SK-N-MC (cell line): ENCODE data around the gene WWTR1.

Experiments used
- DNase-seq: peaks from one replicate; pipeline ENCODE4 v3.0.0-alpha.2; 2011; ENCODE audit warnings: low read depth, low spot score
- H3K27ac ChIP-seq: fragments of 200-600 bp; sonication (generic); 2 replicates; pipeline ENCODE4 v1.5.1; 2016; ENCODE audit warnings: mixed run types
- H3K36me3 ChIP-seq: fragments of 200-600 bp; sonication (generic); 2 replicates; pipeline ENCODE4 v1.6.1; 2017; ENCODE audit warnings: antibody characterized with exemption, low read length, mixed read lengths; ENCODE audit not compliant: insufficient read depth
- H3K4me3 ChIP-seq: fragments of 200-600 bp; sonication (generic); 2 replicates; pipeline ENCODE4 v1.5.1; 2016
- H3K9ac ChIP-seq: fragments of 200-600 bp; sonication (generic); 2 replicates; pipeline ENCODE4 v1.8.0; 2017; ENCODE audit warnings: mixed run types, mixed read lengths; ENCODE audit not compliant: insufficient read length
- H3K9me3 ChIP-seq: fragments of 200-600 bp; sonication (generic); 2 replicates; pipeline ENCODE4 v1.6.1; 2017; ENCODE audit warnings: low read depth, mild to moderate bottlenecking, antibody characterized with exemption, low read length, moderate library complexity, mixed read lengths
- EZH2 ChIP-seq: fragments of 200-600 bp; sonication (generic); IDR thresholded peaks from one replicate; pipeline ENCODE4 v1.6.1; 2017; ENCODE audit warnings: antibody characterized with exemption
- FOXP2 ChIP-seq: optimal IDR thresholded peaks from 2 replicates; pipeline ENCODE3; 2011; ENCODE audit warnings: mild to moderate bottlenecking, moderate library complexity; ENCODE audit not compliant: insufficient read depth; ENCODE audit errors: extremely low read length, control extremely low read depth
- POLR2AphosphoS5 ChIP-seq: IDR thresholded peaks from 2 replicates; pipeline ENCODE4 v1.6.1; 2012; ENCODE audit warnings: mild to moderate bottlenecking, low read depth, low read length, borderline replicate concordance

The WWTR1 gene

GRCh38 chr3:149511040-149511626 lies 146.7 kb downstream of the WWTR1 start:
- no peak for DNase-seq
- no peaks in the 10 kb centered on the region for H3K36me3 ChIP-seq
- no peak overlapping the region for H3K4me3 ChIP-seq
- no peaks in the 10 kb centered on the region for H3K9me3 ChIP-seq
- H3K27ac ChIP-seq: no peak overlapping the region
- no peak overlapping the region for H3K9ac ChIP-seq
- no peak for TF ChIP-seq EZH2
- TF ChIP-seq FOXP2: no peak
- no peak for TF ChIP-seq POLR2AphosphoS5

- no peaks in the 10 kb centered on the region for H3K36me3 ChIP-seq
- no peak overlapping the region for H3K9ac ChIP-seq
- no peak for TF ChIP-seq EZH2
- no peak for TF ChIP-seq POLR2AphosphoS5
- TF ChIP-seq FOXP2: no peak
- H3K27ac ChIP-seq: no peak overlapping the region
- no peak for DNase-seq
- no peak overlapping the region for H3K4me3 ChIP-seq
- no peaks in the 10 kb centered on the region for H3K9me3 ChIP-seq
These were observed 147.3 kb downstream of the WWTR1 start for GRCh38 chr3:149510480-149510879.

GRCh38 chr3:149509526-149509925 lies 148.3 kb downstream of the WWTR1 start:
- Histone ChIP-seq H3K27ac (no peak overlapping the region), H3K36me3 (no peaks in the 10 kb centered on the region), H3K9me3 (no peaks in the 10 kb centered on the region), H3K9ac (no peak overlapping the region), H3K4me3 (no peak overlapping the region)
- TF ChIP-seq EZH2 (no peak), POLR2AphosphoS5 (no peak), FOXP2 (no peak)
- DNase-seq: no peak

GRCh38 chr3:149507491-149508324 lies 150.1 kb downstream of the WWTR1 start:
- no peak overlapping the region for H3K9ac ChIP-seq
- no peak for DNase-seq

GRCh38 chr3:149506965-149507364 lies 150.9 kb downstream of the WWTR1 start:
- Histone ChIP-seq H3K9ac (no peak overlapping the region), H3K27ac (no peak overlapping the region), H3K36me3 (no peaks in the 10 kb centered on the region), H3K9me3 (no peaks in the 10 kb centered on the region), H3K4me3 (no peak overlapping the region)
- no peak for DNase-seq
- no peak for TF ChIP-seq POLR2AphosphoS5

More at GRCh38 chr3:149507491-149508324, 150.1 kb downstream of the WWTR1 start:
- no peaks in the 10 kb centered on the region for H3K36me3 ChIP-seq
- no peak for TF ChIP-seq FOXP2
- TF ChIP-seq EZH2: no peak
- H3K9me3 ChIP-seq: no peaks in the 10 kb centered on the region
- no peak overlapping the region for H3K27ac ChIP-seq
- H3K4me3 ChIP-seq: no peak overlapping the region

- no peak for DNase-seq
- TF ChIP-seq POLR2AphosphoS5: no peak
- TF ChIP-seq EZH2: no peak
- TF ChIP-seq FOXP2: no peak
- Histone ChIP-seq H3K36me3 (no peaks in the 10 kb centered on the region), H3K27ac (no peak overlapping the region), H3K9ac (no peak overlapping the region), H3K9me3 (no peaks in the 10 kb centered on the region), H3K4me3 (no peak overlapping the region)
These were observed 151.3 kb downstream of the WWTR1 start for GRCh38 chr3:149506540-149506939.

GRCh38 chr3:149502438-149502837 lies 155.4 kb downstream of the WWTR1 start:
- Histone ChIP-seq H3K36me3 (no peaks in the 10 kb centered on the region), H3K4me3 (no peak overlapping the region), H3K27ac (no peak overlapping the region), H3K9me3 (no peaks in the 10 kb centered on the region), H3K9ac (no peak overlapping the region)
- no peak for TF ChIP-seq POLR2AphosphoS5
- TF ChIP-seq FOXP2: no peak
- no peak for TF ChIP-seq EZH2
- DNase-seq: no peak

- no peak for DNase-seq
- Histone ChIP-seq H3K9me3 (no peaks in the 10 kb centered on the region), H3K4me3 (no peak overlapping the region), H3K9ac (no peak overlapping the region), H3K36me3 (no peaks in the 10 kb centered on the region), H3K27ac (no peak overlapping the region)
- TF ChIP-seq FOXP2: no peak
- no peak for TF ChIP-seq POLR2AphosphoS5
- no peak for TF ChIP-seq EZH2
These were observed 156.3 kb downstream of the WWTR1 start for GRCh38 chr3:149501524-149501923.

- H3K36me3 ChIP-seq: no peaks in the 10 kb centered on the region
- H3K4me3 ChIP-seq: no peak overlapping the region
- no peak overlapping the region for H3K27ac ChIP-seq
- H3K9me3 ChIP-seq: no peaks in the 10 kb centered on the region
- no peak for DNase-seq
- H3K9ac ChIP-seq: no peak overlapping the region
- no peak for TF ChIP-seq FOXP2
These were observed 159.7 kb downstream of the WWTR1 start for GRCh38 chr3:149497966-149498670.
